OCI-LY1 (cell line): Measurements from ENCODE around the gene DHRS1.

Experiments used
- EZH2 ChIP-seq: fragments of 200-600 bp; sonication (generic), shearing (Covaris generic); IDR thresholded peaks from 2 replicates; pipeline ENCODE4 v1.8.0; 2017; ENCODE audit warnings: borderline replicate concordance, mixed run types, mild to moderate bottlenecking, antibody characterized with exemption, low read length, moderate library complexity, mixed read lengths
- TF ChIP-seq, protein P1 (sequence below): fragments of 200-600 bp; sonication (generic), shearing (Covaris generic); IDR thresholded peaks from 2 replicates; pipeline ENCODE4 v1.5.1; 2017; ENCODE audit warnings: mild to moderate bottlenecking, antibody characterized with exemption, low read length, moderate library complexity, mixed read lengths

DNA sequence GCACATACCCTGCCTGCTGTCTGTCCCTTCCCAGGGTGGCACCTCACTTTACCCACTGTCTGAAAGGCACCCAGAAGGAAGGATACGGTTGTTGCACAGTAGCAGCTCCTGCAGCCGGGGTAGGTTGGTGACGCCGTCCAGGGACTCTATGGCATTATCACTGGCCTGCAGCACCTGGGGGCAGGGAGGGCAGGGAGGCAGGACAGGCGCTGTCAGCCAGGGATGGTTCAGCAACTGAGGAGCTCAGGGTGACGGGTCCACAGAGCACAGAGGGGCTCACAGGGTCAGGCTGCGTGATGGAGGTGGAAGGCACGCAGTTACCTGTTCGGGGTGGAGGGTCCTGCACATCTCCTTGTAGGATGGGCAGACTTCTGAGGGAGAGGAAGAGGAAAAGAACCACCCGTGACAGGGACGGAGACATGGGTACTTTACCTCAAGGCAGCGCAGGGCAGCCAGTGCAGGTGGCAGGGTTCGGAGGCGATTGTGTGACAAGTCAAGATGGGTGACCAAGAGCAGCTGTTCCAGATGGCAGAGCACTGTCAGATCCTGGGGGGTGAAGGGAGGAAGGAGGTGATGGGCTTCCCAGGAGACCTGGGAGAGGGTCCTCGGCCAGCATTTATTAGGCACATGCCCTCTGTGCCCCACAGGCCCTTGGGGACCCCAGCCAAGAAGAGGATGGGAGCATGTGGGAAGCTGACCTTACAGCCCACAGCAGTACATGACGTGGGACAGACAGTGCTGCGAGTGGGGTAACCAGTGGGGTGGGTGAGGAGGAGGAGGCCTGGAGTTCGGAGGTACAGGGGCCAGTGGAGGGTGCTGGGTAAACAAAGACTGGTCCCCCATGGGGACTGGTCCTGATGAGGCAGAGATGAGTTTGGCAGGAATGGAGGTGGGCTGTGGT lies 33.0 kb downstream of the DHRS1 start:
- TF ChIP-seq, protein P1, sequence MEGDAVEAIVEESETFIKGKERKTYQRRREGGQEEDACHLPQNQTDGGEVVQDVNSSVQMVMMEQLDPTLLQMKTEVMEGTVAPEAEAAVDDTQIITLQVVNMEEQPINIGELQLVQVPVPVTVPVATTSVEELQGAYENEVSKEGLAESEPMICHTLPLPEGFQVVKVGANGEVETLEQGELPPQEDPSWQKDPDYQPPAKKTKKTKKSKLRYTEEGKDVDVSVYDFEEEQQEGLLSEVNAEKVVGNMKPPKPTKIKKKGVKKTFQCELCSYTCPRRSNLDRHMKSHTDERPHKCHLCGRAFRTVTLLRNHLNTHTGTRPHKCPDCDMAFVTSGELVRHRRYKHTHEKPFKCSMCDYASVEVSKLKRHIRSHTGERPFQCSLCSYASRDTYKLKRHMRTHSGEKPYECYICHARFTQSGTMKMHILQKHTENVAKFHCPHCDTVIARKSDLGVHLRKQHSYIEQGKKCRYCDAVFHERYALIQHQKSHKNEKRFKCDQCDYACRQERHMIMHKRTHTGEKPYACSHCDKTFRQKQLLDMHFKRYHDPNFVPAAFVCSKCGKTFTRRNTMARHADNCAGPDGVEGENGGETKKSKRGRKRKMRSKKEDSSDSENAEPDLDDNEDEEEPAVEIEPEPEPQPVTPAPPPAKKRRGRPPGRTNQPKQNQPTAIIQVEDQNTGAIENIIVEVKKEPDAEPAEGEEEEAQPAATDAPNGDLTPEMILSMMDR = no peak
- no peak for TF ChIP-seq EZH2
